Epithelial cell of prostate (primary cell): Measurements from ENCODE around the gene BTBD16.

ENCODE experiments used
- DNase-seq: peaks from one replicate; pipeline ENCODE4 v3.0.0-alpha.2; 2011; ENCODE audit warnings: low read depth, low spot score
- H3K27ac ChIP-seq: fragments of 450-650 bp; 2 replicates; pipeline ENCODE4 v1.5.1; 2017; ENCODE audit warnings: mild to moderate bottlenecking

BTBD16 gene

DNA sequence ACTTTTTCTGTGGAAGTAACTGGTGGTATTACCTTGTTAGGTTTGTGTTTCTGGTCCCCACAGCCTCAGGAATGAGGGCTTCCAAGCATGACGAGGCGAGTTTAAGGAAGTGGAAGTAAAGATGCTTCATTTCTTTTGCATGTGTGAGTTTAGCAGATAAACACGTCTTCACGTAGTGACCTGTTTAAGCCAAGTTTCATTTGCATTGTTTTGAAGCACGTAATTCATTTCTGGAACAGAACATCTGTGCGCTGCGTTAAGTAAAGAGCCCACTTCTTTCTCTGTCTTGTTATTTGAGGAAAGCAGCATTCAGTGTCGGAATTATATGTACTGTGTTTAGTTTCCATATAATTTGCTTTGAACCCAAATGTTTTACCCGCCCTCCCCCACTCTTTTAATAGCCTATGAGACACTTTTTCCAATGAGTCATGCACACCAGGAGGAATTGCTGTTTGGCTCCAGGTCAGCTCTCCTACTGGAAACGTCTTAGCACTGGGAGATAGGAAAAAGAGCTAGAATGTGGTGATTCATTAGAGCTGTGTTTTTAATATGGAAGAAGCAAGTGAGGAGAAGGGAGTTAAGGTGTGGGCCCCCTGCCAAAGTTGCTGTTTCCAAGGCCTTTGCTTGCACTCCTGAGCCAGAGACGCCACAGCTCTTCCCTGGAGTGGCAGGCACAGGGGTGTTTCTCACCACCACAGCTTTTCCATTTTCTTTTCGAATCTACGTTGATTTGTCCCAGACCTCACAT, 36.7 kb downstream of the BTBD16 start:
- DNase-seq, result peak; percentile 78
- H3K27ac ChIP-seq, result peak overlapping the region; percentile 96

DNA sequence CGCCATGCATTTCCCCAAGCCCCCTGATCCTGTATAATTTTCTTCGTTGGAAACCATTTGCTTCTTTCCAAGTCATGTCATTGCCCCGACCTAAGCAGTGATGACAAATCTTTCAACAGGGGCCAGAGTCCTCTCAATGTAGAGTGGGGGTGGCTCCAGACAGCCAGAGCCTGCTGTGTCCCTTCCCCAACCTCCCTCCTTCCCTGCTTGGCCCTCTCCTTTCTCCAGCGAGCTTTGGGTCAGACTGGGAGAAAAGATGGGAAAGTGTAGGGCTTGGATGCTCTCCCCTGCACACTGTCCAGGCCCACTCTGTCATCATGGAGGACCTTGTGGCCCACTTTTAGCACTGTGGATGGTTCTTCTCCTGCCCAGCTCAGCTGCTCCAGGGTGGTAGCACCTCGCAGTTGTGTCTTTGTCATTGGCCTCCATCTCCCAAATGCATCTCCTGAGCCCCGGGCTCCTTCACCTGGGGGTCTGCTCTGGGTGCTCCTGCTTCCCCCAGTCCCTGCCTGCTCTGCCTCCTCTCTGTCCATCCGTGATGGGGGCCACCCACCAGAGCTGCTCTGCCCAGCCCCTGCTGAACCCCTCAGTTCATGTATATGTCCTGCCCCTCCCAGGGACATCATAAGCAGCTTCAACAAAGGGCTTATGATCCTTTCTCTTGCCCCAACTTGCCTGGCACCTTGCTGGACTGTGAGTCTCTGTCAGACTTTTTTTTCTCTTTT, 37.5 kb downstream of the BTBD16 start:
- peak overlapping the region; percentile 96 for H3K27ac ChIP-seq
- peak; percentile 68 for DNase-seq

DNA sequence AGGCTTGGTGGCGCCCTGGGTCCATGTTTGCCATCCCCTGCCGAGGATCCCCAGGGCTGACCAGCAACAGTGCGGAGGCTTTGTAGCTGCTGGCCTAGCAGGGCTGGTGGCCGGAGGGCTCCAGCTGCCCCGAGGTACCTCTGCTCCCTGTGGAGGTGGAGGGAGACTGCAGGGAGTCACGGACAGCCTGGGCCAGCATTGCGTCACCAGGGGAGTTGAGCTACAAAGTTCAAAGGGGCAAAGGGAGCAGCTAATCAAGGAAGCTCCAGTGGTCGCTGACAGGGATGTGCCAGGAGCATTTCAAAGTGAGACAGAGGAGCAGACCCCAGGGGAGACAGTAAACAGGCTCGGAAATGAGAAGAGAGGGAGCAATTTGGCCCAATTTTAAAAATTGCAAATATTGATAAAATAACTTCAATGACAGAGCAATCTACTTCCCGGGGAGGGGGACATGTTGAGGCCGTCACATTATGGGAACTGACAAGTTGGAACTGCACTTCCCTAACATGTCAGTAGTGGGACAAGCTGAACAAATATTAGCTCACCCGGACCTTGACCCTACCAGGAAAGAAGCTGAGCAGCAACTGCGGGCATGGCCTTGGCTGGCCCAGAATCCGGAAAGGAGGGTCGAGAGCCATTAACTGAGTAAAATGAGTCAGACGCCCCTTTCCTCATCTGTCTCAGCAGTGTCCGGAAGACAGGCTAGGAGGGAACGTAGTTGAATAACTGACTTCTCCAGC, 39.4 kb downstream of the BTBD16 start:
- DNase-seq, result no peak
- peak overlapping the region; percentile 96 for H3K27ac ChIP-seq

DNA sequence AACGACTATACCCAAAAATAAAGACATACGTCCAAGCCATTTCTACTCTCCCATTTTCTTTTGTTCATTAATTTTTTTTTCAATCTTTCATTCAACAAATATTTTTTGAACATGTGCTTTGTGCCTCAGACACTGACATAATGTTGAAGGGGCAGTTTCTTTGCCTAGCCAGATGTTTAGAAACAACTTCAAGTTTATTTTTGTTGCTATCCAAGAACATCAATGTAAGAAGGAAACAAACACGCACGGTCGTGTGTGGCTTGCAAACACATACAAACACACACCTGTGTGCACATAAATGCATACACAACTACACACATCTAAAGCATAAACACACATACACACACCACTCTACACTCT, 39.9 kb downstream of the BTBD16 start:
- H3K27ac ChIP-seq, result no peak overlapping the region
- no peak for DNase-seq

DNA sequence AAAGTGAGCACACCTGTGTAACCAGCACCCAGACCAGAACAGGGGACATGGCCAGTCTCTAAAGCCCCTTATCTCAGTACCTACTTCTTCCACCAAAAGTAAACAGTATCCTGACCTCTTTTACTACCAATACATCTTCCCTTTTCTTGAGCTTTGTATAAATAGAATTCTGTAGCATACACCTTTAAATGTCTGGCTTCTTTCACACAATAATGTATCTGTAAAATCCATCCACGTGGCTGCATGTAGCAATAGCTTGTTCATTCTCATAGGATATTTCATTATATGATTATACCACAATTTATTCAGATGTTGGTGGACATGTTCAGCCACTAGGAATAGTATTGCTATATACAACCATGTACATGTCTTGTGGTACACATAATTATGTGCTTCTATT, 40.6 kb downstream of the BTBD16 start:
- H3K27ac ChIP-seq, result no peak overlapping the region
- no peak for DNase-seq

DNA sequence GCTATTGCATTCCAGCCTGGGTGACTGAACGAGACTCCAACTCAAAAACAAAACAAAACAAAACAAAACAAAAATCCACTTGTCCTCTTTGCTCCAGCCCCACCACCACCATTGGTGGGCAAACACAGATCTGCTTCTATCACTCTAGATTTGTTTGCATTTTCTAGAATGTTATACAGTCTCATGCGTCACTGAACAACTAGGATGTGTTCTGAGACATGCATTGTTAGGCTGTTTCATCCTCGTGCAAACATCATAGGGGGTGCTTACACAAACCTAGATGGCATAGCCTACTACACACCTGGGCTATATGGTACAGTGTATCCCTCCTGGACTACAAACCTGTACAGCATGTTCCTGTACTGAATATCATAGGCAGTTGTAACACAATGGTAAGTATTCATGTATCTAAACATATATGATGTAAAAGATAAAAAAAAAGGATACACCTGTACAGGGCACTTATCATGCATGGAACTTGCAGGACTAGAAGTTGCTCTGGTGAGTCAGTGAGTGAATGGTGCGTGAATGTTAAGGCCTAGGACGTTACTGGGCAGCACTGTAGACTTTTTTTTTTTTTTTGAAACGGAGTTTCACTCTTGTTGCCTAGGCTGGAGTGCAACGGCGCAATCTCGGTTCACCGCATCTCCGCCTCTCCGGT, 45.3 kb downstream of the BTBD16 start:
- no peak for DNase-seq
- H3K27ac ChIP-seq, result no peak overlapping the region

DNA sequence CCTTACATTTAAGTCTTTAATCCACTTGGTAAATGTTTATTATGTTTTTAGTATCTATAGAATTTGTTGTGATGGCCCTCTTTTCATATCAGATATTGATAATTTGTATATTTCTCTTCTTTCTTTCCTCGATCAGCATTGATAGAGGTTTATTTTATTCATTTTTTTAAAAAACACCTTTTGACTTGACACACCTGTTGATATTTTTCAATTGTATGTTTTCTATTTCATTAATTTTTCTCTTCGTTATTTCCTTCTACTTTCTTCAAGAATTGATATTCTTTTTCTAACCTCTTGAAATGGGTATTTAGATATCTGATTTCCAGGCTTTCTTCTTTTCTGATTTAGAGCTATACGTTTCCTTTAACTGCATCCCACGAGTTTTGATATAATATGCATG, 50.9 kb downstream of the BTBD16 start:
- no peak for DNase-seq
- H3K27ac ChIP-seq, result no peak overlapping the region

DNA sequence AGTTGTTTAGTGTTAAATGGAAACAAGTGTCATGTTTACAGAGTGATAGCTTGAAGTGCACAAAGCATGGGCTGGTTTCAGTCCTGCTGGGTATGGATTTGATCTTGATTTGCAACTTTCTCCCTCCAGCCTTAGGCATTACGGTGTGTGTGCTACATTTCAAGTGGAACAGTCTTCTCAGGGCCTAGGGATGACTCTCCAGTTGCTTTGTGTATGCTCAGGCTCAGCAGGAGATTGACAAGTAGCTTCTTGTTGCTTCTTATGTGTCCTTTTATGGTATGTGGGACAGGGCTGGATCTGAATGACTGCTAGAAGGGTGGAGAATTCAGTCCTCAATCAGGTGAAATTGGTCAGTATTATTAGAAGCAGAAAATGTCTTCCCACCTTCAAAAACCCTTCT, 52.1 kb downstream of the BTBD16 start:
- DNase-seq, result peak; percentile 88
- peak overlapping the region; percentile 58 for H3K27ac ChIP-seq

DNA sequence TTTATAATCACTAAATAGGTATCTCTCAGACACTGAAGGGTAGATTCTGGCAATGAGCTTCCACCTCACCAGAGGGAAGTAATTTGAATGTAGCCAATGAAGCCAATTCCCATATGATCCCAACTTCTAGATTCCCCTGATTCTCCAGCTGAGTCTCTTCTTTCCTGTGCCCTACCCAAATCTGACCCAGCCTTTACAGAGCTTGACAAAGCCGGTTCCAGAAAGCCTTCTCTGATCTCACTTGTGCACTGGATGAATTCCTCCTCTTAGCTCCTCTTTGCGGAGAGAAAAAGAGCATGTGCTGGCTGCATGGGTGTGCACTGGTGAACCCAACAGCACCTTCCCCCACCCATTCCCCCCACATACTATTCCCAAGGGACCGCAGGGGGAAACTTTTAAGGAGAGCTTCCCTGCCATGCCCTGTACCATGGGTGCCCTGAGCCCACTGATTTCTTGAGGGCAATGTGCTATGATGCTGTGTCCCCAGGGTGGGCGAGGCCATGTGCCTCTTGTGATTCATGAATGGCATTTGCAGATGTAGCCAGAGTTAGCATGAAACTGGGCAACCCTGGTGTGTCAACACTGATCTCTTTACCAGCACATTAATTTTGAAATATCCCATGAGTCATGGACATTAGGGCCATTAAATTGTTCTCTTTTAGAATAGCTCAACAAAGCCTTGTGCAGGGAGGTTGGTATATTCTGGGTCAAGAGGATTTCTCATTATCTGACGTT, 53.0 kb downstream of the BTBD16 start:
- peak overlapping the region; percentile 58 for H3K27ac ChIP-seq
- peak; percentile 91 for DNase-seq

DNA sequence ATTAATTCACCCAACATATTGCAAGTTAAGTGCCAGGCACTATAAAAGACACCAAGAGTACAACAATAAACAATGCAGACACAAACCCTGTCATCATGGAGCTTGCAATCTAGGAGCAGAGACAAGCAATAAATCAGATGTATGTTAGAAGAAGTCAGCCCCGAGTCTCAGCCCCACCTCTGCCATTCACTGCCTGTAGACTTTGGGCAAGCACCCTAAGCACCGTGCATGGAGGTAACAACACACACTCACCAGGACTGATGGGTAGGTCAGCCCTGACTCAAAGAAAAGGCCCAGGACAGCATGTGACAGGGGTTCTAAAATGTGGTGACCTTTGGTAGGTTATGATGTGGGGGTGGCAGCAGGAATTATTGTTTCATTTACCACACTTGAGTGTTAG, 54.1 kb downstream of the BTBD16 start:
- no peak for DNase-seq
- H3K27ac ChIP-seq, result peak overlapping the region; percentile 58

DNA sequence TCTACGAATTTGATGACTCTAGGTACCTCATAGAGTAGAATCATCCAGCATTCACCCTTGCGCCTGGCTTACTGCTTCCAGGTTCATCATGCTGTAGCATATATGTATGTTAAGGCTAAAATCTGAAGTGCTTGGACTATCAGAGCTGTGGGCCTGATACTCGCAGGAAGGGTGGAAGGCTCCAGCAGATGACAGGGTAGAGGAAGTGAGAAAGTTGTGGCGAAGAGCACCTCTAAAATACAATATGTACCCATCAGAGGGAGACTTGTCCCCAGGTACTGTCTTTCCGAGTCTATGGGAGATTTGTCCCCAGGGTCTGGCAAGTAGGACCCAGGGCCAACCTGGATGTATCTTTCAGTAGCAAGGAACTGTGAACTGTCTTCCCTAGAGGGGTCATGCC, 55.3 kb downstream of the BTBD16 start:
- DNase-seq, result no peak
- no peak overlapping the region for H3K27ac ChIP-seq

DNA sequence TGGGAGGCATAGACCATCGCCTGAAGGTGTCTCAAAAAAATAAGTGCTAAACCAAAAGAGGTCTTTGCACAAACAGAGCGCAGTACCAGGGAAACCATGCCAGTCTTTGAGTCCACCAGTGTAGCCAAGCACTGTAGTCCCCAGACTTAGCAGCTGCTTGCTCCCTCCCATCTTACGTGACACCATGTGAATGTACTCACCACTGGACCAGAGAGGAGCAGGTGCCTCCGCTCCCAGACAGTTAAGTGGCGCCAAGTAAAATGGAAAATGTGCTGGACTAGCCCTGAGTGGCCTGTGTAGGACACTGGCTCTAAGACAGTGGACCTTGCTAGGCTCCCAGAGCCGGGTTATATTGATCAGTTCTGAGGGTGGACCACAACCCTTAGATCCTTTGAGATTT, 55.7 kb downstream of the BTBD16 start:
- H3K27ac ChIP-seq, result no peak overlapping the region
- DNase-seq, result no peak

DNA sequence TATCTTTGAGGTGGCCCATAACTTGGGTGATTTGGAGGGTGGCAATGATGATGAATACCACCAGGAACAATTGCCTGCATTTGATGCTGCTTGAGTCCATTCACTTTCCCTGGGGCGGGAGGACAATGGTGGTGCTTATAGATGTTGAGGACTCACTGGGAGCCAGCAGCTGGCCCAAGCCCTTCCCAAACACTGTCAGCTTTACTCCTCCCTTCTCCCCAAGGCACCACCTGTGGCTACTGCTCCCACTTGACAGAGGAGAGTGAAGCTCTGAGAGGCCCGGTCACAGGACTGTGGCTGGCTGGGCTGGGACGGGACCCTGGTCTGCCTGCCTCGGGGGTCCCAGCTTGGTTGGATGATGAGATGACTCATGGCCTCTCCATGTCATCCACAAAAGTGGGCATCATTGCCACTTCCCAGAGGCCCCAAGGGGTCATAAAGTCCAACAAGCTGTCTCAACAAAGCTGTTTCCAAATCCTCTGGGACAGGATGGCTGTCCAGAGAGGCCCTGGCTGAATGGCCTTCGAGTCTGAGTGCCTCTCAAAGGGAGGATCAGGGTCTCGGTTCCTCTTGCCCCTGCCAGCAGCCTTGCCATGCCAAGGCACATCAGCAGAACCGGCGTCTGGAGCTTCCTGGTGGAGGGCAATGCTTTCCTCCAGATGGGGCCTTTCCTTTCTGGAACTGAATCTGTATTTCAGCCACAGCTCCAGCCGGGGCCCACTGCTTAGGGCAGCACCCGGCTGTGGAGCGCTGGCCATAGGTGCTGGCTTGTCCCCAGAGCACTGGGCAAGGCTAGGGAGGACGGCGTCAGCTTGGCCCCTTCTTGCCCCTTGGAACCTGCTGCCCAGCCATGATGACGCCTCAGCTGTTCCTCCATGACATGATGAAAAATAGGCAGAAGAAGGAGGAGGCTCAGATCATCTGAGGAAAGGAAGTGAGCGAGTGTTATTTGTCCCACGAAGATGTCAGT, 56.4 kb downstream of the BTBD16 start:
- DNase-seq, result no peak
- H3K27ac ChIP-seq, result no peak overlapping the region

DNA sequence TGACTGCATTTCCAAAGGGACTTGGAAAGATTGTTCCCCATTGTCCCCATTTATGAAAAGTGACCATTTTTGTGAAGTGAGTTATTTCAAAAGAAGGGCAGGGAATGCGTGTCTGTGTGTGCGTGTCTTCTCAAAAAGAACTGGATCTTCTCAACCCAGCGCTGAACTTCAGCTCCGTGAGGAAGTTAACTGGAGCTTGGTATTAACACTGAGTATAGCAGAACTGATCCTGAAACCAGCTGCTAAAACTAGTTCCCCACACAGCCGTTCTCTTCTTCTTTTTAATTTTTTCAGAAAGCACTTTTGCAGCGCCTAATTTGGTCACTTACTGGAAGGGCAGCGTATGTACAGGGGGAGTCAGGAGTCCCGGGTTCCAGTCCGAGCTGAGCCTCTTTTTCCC, 57.6 kb downstream of the BTBD16 start:
- DNase-seq, result no peak
- no peak overlapping the region for H3K27ac ChIP-seq

DNA sequence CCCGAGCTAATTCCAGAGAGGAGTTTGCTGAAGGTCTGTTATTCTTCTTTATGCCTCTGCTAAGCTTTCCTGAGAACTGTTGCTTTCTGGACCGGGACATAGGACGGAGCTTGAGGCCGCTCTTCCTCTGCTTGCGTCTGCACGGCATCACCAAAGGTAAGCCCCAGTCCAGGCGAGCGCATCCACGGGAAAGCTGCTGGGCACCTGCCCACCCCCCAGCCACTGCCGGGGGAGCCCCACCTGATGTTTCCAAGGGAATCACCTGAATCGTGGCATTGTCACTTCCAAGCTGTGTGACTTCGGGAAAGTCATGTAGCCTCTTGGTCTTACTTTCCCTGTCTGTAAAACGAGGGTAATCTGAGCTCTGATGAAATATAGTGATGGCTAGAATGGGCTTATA, 58.3 kb downstream of the BTBD16 start:
- no peak for DNase-seq
- H3K27ac ChIP-seq, result no peak overlapping the region

DNA sequence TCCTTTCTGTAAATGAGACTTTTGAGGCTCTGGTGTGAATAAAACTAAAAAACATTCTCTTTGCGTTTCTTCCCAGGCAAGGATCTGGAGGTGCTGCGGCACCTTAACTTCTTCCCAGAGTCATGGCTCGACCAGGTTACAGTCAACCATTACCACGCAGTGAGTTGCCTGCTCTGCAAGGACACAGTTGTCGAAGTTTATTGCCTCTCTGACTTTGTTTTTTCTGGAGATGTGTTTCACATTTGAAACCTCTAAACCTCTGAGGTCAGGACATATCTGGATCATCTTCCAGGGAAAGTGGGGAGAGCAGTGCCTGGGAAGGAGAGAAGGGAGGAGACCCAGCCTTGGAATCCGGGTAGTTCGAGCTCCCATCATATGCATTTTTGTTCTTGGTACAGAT, 60.0 kb downstream of the BTBD16 start:
- no peak overlapping the region for H3K27ac ChIP-seq
- DNase-seq, result no peak

DNA sequence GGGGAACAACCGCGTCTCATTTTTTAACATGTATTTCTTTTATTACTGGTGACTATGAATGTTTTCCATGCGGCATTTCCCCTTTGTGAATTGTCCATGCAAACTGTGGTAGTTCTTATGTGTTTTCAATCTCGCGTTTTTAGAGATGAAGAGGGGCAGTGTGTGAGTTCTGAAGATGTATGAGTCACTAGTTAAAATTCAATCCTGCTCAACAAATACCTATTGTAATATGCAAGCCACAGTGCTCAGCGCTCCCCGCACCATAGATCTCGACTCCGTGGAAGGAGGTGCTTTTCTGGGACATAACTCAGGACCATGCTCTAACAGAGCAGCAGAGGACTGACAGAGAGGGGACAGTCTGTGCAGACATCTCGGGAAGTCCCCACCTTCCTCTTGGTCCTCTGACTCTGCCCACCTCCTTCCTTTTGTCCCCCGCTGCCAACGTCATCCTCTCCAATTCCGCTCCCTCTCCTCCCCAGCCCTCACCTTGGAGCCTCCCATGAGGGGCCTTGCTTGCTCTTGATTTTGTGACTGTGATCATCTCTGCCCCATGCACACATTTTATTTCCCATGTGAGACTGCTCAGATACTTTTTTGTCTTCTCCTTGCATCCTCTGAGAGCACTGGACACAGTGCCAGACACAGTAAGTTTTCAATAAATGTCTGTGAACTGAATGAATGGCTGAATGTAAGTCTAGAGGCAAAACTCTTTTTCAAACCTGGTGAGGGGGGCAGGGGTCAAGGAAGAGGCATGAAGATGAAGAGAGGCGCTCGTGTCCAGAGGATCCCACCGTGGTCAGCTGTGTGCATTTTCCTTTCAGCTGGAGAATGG, 60.7 kb downstream of the BTBD16 start:
- DNase-seq, result no peak
- H3K27ac ChIP-seq, result no peak overlapping the region

DNA sequence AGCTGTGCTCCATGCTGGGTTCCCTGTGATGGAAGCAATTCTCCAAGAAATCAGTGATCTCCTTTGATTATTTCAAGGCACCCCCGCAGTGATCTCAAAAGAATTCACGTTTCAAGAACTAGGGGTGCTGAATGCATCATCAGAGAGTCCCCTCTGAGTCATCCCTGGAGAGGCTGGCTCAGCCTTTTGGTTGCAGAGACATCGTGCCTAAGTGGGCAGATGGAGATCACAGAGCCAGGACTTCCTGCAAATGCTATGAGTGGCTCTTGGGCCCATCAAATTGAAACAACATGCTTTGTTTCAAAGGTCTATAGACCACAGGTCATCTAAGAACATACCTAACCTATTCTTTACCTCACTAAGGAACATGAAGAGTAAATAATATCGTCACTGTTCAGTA, 61.9 kb downstream of the BTBD16 start:
- no peak for DNase-seq
- H3K27ac ChIP-seq, result no peak overlapping the region
